ENCODE measurements around the gene FHL2.

GRCh38 chr2:105382177-105382576, 16.7 kb downstream of the FHL2 start:
- TF ChIP-seq OSR1 (CRISPR knock-in tag; IDR thresholded peaks at IDR 0.05) (no peak), TOX (CRISPR knock-in tag; IDR thresholded peaks at IDR 0.05; ENCODE audit: borderline replicate concordance) (no peak), ZC3H10 (CRISPR knock-in tag; IDR thresholded peaks at IDR 0.05) (no peak), ZNF70 (CRISPR knock-in tag; IDR thresholded peaks at IDR 0.05) (no peak)
